ENCODE measurements around the gene DMD. TPM values are rescaled to one million over a fixed set of nuclear protein-coding genes. Genes with fewer than 3 reads are reported as not detected.
A peak's percentile ranks its signal among the peaks of the same experiment; 100 is the strongest.

DMD gene
- total and polyA plus RNA-seq, 2 experiments from 2014 or later, result 1.5 to 2.0 TPM

- Histone ChIP-seq H3F3A (ENCODE audit: insufficient read depth) (no peaks in the 10 kb centered on the region), H3K79me2 (ENCODE audit: insufficient read depth) (no peaks in the 10 kb centered on the region), H3K9me2 (ENCODE audit: insufficient read depth) (no peaks in the 10 kb centered on the region), H3K4me1 (ENCODE audit: insufficient read depth) (0 out of 2 replicates have a peak, but pooled peaks cover 4% of the 10 kb centered on the region), H3K9me3 (ENCODE audit: low read depth) (no peaks in the 10 kb centered on the region), H3K4me3 (no peak overlapping the region), H3K4me2 (ENCODE audit: unreplicated experiment) (no peak overlapping the region), H3K27ac (no peak overlapping the region), H3K9ac (no peak overlapping the region), H3K27me3 (replicated peaks; ENCODE audit: insufficient read depth) (no peaks in the 10 kb centered on the region), H2AFZ (no peak overlapping the region), H3K36me3 (ENCODE audit: low read depth) (no peaks in the 10 kb centered on the region), H4K20me1 (ENCODE audit: insufficient read depth) (no peaks in the 10 kb centered on the region)
- 73 to 79% methylated on average over 1 of the region's 1 CpG for WGBS, 2 experiments (ENCODE audit: low coverage in 1 of 2, low lambda C conversion rate in 2 of 2, missing lambda C conversion rate in 2 of 2)
- TF ChIP-seq EZH2 (IDR thresholded peaks at IDR 0.05; ENCODE audit: insufficient read depth, poor library complexity, severe bottlenecking) (no peak), EZH2phosphoT487 (IDR thresholded peaks at IDR 0.05; ENCODE audit: insufficient read depth, low read depth) (no peak)
- no peak for DNase-seq
- in situ Hi-C loops (cut with MboI), result no loop called here
These were observed 1876.4 kb downstream of the DMD start for GRCh38 chrX:31334997-31335396.

DNA sequence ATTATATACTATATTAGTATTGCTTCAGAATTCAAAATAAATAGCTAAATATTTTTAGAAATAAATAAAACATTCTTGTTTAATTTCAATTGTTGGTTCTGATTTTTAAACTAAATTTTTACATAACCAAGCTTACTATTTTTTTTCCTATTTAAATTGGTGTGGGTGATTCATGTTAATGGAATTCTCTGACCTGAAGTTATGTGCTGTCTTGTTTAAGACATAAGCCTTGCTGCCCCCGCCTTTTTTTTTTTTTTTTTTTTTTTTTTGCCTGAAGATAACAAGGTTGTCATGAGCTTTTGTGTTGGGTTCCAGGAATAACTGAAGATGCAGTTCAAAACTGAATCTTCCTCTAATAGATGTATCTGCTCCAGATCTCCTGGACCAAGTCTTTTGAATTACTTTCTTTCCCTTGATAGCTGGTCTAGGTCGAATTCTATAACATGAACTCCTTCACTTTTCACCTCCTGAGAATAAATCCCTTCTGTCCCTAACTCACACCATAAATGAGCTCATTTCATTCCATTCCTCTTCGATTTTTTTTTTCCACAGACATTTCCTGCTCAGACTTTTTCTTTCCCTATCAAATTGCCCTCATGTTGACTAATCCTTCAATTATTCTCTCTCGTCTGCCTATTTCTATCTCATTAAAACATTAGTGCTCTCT lies 1878.1 kb downstream of the DMD start:
- H3K36me3 ChIP-seq (ENCODE audit: low read depth), result no peaks in the 10 kb centered on the region
- H3K27ac ChIP-seq, result peak overlapping the region; percentile 56
- no peaks in the 10 kb centered on the region for H3K27me3 ChIP-seq (replicated peaks; ENCODE audit: insufficient read depth)
- 19 to 39% methylated on average over 4 of the region's 4 CpGs for WGBS, 2 experiments (ENCODE audit: low coverage in 1 of 2, low lambda C conversion rate in 2 of 2, missing lambda C conversion rate in 2 of 2)
- in situ Hi-C loops (cut with MboI), result no loop called here
- DNase-seq, result peak; percentile 49
- H3K9me3 ChIP-seq (ENCODE audit: low read depth), result no peaks in the 10 kb centered on the region
- H3K9me2 ChIP-seq (ENCODE audit: insufficient read depth), result no peaks in the 10 kb centered on the region
- H4K20me1 ChIP-seq (ENCODE audit: insufficient read depth), result no peaks in the 10 kb centered on the region
- TF ChIP-seq EZH2 (IDR thresholded peaks at IDR 0.05; ENCODE audit: insufficient read depth, poor library complexity, severe bottlenecking), result no peak
- TF ChIP-seq EZH2phosphoT487 (IDR thresholded peaks at IDR 0.05; ENCODE audit: insufficient read depth, low read depth), result no peak
- H3K9ac ChIP-seq, result no peak overlapping the region
- no peaks in the 10 kb centered on the region for H3F3A ChIP-seq (ENCODE audit: insufficient read depth)
- no peak overlapping the region for H3K4me3 ChIP-seq
- 0 out of 2 replicates have a peak, but pooled peaks cover 4% of the 10 kb centered on the region for H3K4me1 ChIP-seq (ENCODE audit: insufficient read depth)
- no peak overlapping the region for H3K4me2 ChIP-seq (ENCODE audit: unreplicated experiment)
- no peak overlapping the region for H2AFZ ChIP-seq
- H3K79me2 ChIP-seq (ENCODE audit: insufficient read depth), result no peaks in the 10 kb centered on the region

DNA sequence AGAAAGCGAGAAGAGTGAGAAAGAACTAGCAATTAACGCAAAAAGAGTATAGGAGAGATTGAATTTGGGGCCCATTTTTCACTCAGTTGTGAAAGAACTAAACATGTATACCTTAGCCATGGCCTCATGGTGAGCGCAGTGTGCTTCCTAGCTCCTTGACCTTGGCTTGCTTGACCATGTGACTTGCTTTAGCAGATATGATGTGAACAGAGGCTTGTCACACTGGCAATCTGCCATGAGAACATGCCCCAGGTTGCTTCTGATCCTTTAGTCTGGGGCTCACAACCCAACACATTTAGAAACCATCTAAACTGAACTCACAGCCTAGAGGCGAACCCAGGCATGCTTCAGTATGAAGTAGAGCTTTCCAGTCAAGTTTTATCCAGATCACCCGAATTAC lies 1879.4 kb downstream of the DMD start:
- Histone ChIP-seq H4K20me1 (ENCODE audit: insufficient read depth) (no peaks in the 10 kb centered on the region), H2AFZ (no peak overlapping the region), H3K4me1 (ENCODE audit: insufficient read depth) (0 out of 2 replicates have a peak, but pooled peaks cover 4% of the 10 kb centered on the region), H3F3A (ENCODE audit: insufficient read depth) (no peaks in the 10 kb centered on the region), H3K36me3 (ENCODE audit: low read depth) (no peaks in the 10 kb centered on the region), H3K9me2 (ENCODE audit: insufficient read depth) (no peaks in the 10 kb centered on the region), H3K9me3 (ENCODE audit: low read depth) (no peaks in the 10 kb centered on the region), H3K9ac (no peak overlapping the region), H3K79me2 (ENCODE audit: insufficient read depth) (no peaks in the 10 kb centered on the region), H3K27ac (no peak overlapping the region), H3K27me3 (replicated peaks; ENCODE audit: insufficient read depth) (no peaks in the 10 kb centered on the region), H3K4me3 (no peak overlapping the region), H3K4me2 (ENCODE audit: unreplicated experiment) (no peak overlapping the region)
- TF ChIP-seq EZH2phosphoT487 (IDR thresholded peaks at IDR 0.05; ENCODE audit: insufficient read depth, low read depth) (no peak), EZH2 (IDR thresholded peaks at IDR 0.05; ENCODE audit: insufficient read depth, poor library complexity, severe bottlenecking) (no peak)
- WGBS, 2 experiments (ENCODE audit: low coverage in 1 of 2, low lambda C conversion rate in 2 of 2, missing lambda C conversion rate in 2 of 2), result 71 to 76% methylated on average over 5 of the region's 5 CpGs
- in situ Hi-C loops (cut with MboI), result no loop called here
- DNase-seq, result no peak

- 0 out of 2 replicates have a peak, but pooled peaks cover 4% of the 10 kb centered on the region for H3K4me1 ChIP-seq (ENCODE audit: insufficient read depth)
- H3K4me2 ChIP-seq (ENCODE audit: unreplicated experiment), result no peak overlapping the region
- H3K9me2 ChIP-seq (ENCODE audit: insufficient read depth), result no peaks in the 10 kb centered on the region
- in situ Hi-C loops (cut with MboI), result no loop called here
- no peaks in the 10 kb centered on the region for H3K36me3 ChIP-seq (ENCODE audit: low read depth)
- no peak overlapping the region for H3K9ac ChIP-seq
- TF ChIP-seq EZH2phosphoT487 (IDR thresholded peaks at IDR 0.05; ENCODE audit: insufficient read depth, low read depth), result no peak
- TF ChIP-seq EZH2 (IDR thresholded peaks at IDR 0.05; ENCODE audit: insufficient read depth, poor library complexity, severe bottlenecking), result no peak
- no peaks in the 10 kb centered on the region for H4K20me1 ChIP-seq (ENCODE audit: insufficient read depth)
- no peak overlapping the region for H2AFZ ChIP-seq
- H3K27me3 ChIP-seq (replicated peaks; ENCODE audit: insufficient read depth), result no peaks in the 10 kb centered on the region
- WGBS, 2 experiments (ENCODE audit: low coverage in 1 of 2, low lambda C conversion rate in 2 of 2, missing lambda C conversion rate in 2 of 2), result 0 to 8% methylated on average over 1 of the region's 1 CpG
- no peak overlapping the region for H3K4me3 ChIP-seq
- H3K27ac ChIP-seq, result no peak overlapping the region
- no peaks in the 10 kb centered on the region for H3K79me2 ChIP-seq (ENCODE audit: insufficient read depth)
- no peaks in the 10 kb centered on the region for H3F3A ChIP-seq (ENCODE audit: insufficient read depth)
- no peaks in the 10 kb centered on the region for H3K9me3 ChIP-seq (ENCODE audit: low read depth)
- no peak for DNase-seq
These were observed 1880.3 kb downstream of the DMD start for GRCh38 chrX:31331015-31331414.

Data from GM23248 (cell line).